HL-60 (cell line): Measurements from ENCODE around the gene SLC25A47.

Experiments used
- DNase-seq, 2 experiments: peaks; one replicate each; pipeline ENCODE4 v3.0.0-alpha.2; 2010 to 2020; ENCODE audit warnings: low read depth in 1 of 2, low spot score in 1 of 2
- H3K27ac ChIP-seq: fragments of 250-450 bp; sonication (Bioruptor Pico); replicated peaks from 2 replicates; pipeline ENCODE4 v1.5.1; 2020; ENCODE audit warnings: mild to moderate bottlenecking, moderate library complexity
- H3K27me3 ChIP-seq: fragments of 250-450 bp; sonication (Bioruptor Pico); 2 replicates; pipeline ENCODE4 v1.5.1; 2021; ENCODE audit warnings: mild to moderate bottlenecking, moderate library complexity; ENCODE audit not compliant: insufficient read depth, poor library complexity, severe bottlenecking
- H3K4me3 ChIP-seq: replicated peaks from 2 replicates; pipeline ENCODE4 v1.5.1; 2011; ENCODE audit warnings: mild to moderate bottlenecking, control low read depth, low read length; ENCODE audit not compliant: insufficient read depth
- GABPA ChIP-seq: IDR thresholded peaks from 2 replicates; pipeline ENCODE4 v1.6.1; 2012; ENCODE audit warnings: low read depth
- POLR2AphosphoS5 ChIP-seq: IDR thresholded peaks from 2 replicates; pipeline ENCODE4 v1.6.1; 2012; ENCODE audit warnings: low read depth
- SPI1 ChIP-seq: IDR thresholded peaks from 2 replicates; pipeline ENCODE4 v1.6.1; 2012; ENCODE audit warnings: low read depth, mild to moderate bottlenecking, borderline replicate concordance
- TF ChIP-seq, protein P1 (sequence below): IDR thresholded peaks from 2 replicates; pipeline ENCODE4 v1.6.1; 2012; ENCODE audit warnings: low read depth; ENCODE audit not compliant: insufficient replicate concordance
- TF ChIP-seq, protein P2 (sequence below): IDR thresholded peaks from one replicate; pipeline ENCODE4 v1.5.1; 2011; ENCODE audit warnings: low read length, control low read depth, inconsistent platforms; ENCODE audit not compliant: insufficient read depth

The SLC25A47 gene

DNA sequence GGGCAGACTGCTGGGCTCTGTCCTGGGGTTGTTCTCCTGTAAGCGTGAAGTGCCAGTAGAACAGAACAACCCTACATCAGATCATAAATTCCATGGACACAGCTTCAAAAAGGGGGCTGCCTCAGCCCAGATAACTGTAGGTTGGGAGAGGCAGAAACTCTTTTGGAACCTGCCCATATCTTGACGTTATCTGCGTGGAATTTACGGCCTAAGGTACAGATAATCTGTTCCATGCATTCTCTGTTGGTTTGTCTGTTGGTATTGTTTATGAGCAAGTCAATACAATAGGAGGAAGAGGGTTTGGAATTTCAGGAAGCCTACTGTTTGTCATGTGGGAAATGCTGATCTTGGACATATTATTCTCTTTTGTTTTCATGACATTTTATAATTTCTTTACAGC is 36.7 kb downstream of the SLC25A47 start:
- no peak for DNase-seq
- Histone ChIP-seq H3K27ac (no peak overlapping the region), H3K4me3 (no peak overlapping the region), H3K27me3 (no peaks in the 10 kb centered on the region)
- TF ChIP-seq POLR2AphosphoS5 (no peak), SPI1 (no peak), GABPA (no peak)
- TF ChIP-seq, protein P1, sequence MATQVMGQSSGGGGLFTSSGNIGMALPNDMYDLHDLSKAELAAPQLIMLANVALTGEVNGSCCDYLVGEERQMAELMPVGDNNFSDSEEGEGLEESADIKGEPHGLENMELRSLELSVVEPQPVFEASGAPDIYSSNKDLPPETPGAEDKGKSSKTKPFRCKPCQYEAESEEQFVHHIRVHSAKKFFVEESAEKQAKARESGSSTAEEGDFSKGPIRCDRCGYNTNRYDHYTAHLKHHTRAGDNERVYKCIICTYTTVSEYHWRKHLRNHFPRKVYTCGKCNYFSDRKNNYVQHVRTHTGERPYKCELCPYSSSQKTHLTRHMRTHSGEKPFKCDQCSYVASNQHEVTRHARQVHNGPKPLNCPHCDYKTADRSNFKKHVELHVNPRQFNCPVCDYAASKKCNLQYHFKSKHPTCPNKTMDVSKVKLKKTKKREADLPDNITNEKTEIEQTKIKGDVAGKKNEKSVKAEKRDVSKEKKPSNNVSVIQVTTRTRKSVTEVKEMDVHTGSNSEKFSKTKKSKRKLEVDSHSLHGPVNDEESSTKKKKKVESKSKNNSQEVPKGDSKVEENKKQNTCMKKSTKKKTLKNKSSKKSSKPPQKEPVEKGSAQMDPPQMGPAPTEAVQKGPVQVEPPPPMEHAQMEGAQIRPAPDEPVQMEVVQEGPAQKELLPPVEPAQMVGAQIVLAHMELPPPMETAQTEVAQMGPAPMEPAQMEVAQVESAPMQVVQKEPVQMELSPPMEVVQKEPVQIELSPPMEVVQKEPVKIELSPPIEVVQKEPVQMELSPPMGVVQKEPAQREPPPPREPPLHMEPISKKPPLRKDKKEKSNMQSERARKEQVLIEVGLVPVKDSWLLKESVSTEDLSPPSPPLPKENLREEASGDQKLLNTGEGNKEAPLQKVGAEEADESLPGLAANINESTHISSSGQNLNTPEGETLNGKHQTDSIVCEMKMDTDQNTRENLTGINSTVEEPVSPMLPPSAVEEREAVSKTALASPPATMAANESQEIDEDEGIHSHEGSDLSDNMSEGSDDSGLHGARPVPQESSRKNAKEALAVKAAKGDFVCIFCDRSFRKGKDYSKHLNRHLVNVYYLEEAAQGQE, result no peak
- TF ChIP-seq, protein P2, sequence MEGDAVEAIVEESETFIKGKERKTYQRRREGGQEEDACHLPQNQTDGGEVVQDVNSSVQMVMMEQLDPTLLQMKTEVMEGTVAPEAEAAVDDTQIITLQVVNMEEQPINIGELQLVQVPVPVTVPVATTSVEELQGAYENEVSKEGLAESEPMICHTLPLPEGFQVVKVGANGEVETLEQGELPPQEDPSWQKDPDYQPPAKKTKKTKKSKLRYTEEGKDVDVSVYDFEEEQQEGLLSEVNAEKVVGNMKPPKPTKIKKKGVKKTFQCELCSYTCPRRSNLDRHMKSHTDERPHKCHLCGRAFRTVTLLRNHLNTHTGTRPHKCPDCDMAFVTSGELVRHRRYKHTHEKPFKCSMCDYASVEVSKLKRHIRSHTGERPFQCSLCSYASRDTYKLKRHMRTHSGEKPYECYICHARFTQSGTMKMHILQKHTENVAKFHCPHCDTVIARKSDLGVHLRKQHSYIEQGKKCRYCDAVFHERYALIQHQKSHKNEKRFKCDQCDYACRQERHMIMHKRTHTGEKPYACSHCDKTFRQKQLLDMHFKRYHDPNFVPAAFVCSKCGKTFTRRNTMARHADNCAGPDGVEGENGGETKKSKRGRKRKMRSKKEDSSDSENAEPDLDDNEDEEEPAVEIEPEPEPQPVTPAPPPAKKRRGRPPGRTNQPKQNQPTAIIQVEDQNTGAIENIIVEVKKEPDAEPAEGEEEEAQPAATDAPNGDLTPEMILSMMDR, result no peak

DNA sequence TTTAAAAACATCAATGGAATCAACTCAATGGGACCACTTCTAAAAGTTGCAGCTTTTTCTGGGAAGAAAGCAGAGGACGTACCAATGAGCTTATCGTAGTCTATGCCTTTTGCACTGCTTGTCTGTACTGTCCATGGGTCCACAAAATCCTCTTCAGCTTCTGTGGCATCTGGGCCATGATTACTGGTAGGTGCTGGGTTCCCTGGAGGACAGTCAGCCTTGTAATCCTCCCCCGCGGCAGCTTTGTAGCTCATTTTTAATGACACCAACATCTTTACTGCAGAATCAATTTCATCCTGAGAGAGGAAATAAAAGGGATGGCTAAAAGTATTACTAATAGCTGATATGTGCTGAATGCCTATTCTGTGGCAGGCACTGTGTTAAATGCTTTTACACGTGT is 38.5 kb downstream of the SLC25A47 start:
- H3K27me3 ChIP-seq, result no peaks in the 10 kb centered on the region
- DNase-seq, result no peak
- no peak overlapping the region for H3K4me3 ChIP-seq
- H3K27ac ChIP-seq, result no peak overlapping the region
- TF ChIP-seq, protein P2, result no peak
- TF ChIP-seq, protein P1, result no peak
- TF ChIP-seq POLR2AphosphoS5, result no peak
- TF ChIP-seq GABPA, result no peak
- TF ChIP-seq SPI1, result no peak

DNA sequence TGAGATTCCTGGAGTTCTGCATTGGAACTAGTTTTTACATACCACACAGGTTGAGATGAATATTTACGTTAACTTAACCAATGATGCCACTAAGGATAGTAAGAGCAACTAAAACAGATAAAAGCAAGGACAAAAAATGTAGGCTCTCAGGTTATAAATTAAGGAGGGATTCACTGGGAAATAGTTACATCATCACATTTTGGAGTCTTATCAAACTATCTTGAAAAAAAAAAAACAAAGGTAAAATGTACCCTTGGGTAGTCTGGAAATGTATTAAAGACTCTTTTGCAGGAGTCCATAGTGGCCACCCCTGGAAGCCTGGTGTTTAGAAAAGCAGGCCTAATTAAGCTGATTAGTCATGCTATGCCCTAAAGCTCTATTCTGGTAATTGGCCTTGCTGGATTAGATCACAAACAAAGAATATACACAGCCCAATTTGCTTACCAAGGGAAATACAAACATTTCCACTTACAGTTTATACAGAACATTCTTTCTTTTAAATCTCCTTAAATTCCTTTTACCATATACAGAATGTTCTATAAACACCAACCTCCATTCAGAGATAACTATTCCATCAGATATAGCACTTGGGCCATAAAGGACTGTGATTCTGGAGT is 39.3 kb downstream of the SLC25A47 start:
- TF ChIP-seq, protein P1, result no peak
- TF ChIP-seq, protein P2, result no peak
- no peak for TF ChIP-seq GABPA
- no peak for TF ChIP-seq POLR2AphosphoS5
- no peak for TF ChIP-seq SPI1
- H3K4me3 ChIP-seq, result no peak overlapping the region
- H3K27me3 ChIP-seq, result no peaks in the 10 kb centered on the region
- no peak for DNase-seq
- H3K27ac ChIP-seq, result no peak overlapping the region
